ENCODE data around the gene NPFF. TPM values are rescaled to one million over a fixed set of nuclear protein-coding genes. Genes with fewer than 3 reads are reported as not detected.

Gene NPFF
- total and polyA plus RNA-seq, 2 of the 13 experiments (the other 11 are each of a cell fraction or from before 2014, with no cell fraction given) = not detected

GRCh38 chr12:53505086-53505485 lies 2.2 kb downstream of the NPFF start:
- no TSS peak for BruUV-seq (replicated peaks)
- 91% methylated on average over 9 of the region's 10 CpGs for WGBS (ENCODE audit: low lambda C conversion rate)

More at GRCh38 chr12:53505086-53505485, 2.2 kb downstream of the NPFF start:
- no peak overlapping the region for H3K4me3 ChIP-seq (replicated peaks in 1 of 3; ENCODE audit: insufficient read depth in 1 of 3, low read depth in 2 of 3, low read length in 3 of 3)
- no peaks in the 10 kb centered on the region; a peak in 1 of 5 replicates for H3K27me3 ChIP-seq (ENCODE audit: control insufficient read depth in 1 of 2, insufficient read depth in 2 of 2, low read length in 2 of 2)
- in situ Hi-C loops (cut with HindIII; ENCODE audit: extremely low pct_ligation_motif_present, low pct_unique_long_range_greater_than_20kb) (no loop called here), intact Hi-C loops (cut with micrococcal nuclease; ENCODE audit: unreplicated experiment) (loop anchor here (5.0 kb wide), 1 partner anchor 33 kb away; no protein-coding TSS in a partner anchor)
- DNase-seq (ENCODE audit: low spot score) = no peak
- no peak overlapping the region for H3K9ac ChIP-seq (ENCODE audit: insufficient read depth, low read depth, low read length)
- no peak for FAIRE-seq
- no peak overlapping the region for H3K27ac ChIP-seq (ENCODE audit: extremely low read length, insufficient read depth, low read length)
- H3K4me2 ChIP-seq (ENCODE audit: low read depth, low read length) = no peak overlapping the region
- ChIA-PET CTCF (ENCODE audit: low intra/inter-chr PET ratio, low total read pairs) (no interaction called here), POLR2A (no interaction called here)
- no peaks in the 10 kb centered on the region for H4K20me1 ChIP-seq (ENCODE audit: insufficient read depth, low read length)
- no peaks in the 10 kb centered on the region for H3K9me3 ChIP-seq (ENCODE audit: low read length)
- peaks cover 16% of the 10 kb centered on the region for H3K79me2 ChIP-seq (ENCODE audit: insufficient read depth, low read length)
- ATAC-seq = no peak
- TF ChIP-seq, protein P1, sequence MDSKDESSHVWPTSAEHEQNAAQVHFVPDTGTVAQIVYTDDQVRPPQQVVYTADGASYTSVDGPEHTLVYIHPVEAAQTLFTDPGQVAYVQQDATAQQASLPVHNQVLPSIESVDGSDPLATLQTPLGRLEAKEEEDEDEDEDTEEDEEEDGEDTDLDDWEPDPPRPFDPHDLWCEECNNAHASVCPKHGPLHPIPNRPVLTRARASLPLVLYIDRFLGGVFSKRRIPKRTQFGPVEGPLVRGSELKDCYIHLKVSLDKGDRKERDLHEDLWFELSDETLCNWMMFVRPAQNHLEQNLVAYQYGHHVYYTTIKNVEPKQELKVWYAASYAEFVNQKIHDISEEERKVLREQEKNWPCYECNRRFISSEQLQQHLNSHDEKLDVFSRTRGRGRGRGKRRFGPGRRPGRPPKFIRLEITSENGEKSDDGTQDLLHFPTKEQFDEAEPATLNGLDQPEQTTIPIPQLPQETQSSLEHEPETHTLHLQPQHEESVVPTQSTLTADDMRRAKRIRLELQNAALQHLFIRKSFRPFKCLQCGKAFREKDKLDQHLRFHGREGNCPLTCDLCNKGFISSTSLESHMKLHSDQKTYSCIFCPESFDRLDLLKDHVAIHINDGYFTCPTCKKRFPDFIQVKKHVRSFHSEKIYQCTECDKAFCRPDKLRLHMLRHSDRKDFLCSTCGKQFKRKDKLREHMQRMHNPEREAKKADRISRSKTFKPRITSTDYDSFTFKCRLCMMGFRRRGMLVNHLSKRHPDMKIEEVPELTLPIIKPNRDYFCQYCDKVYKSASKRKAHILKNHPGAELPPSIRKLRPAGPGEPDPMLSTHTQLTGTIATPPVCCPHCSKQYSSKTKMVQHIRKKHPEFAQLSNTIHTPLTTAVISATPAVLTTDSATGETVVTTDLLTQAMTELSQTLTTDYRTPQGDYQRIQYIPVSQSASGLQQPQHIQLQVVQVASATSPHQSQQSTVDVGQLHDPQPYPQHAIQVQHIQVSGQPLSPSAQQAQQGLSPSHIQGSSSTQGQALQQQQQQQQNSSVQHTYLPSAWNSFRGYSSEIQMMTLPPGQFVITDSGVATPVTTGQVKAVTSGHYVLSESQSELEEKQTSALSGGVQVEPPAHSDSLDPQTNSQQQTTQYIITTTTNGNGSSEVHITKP (CRISPR knock-in tag; IDR thresholded peaks at IDR 0.05; ENCODE audit: low read depth) = no peak
- TF ChIP-seq AGO2 (optimal IDR thresholded peaks at IDR 0.05; ENCODE audit: low read depth, low read length) = peak; percentile 16
- no peak overlapping the region for H2AFZ ChIP-seq (ENCODE audit: low read length)
- peaks cover 10 to 23% of the 10 kb centered on the region in 2 experiments; a peak in 4 of 5 replicates for H3K36me3 ChIP-seq (replicated peaks in 1 of 2; ENCODE audit: control insufficient read depth in 1 of 2, insufficient read depth in 2 of 2, low read length in 2 of 2)
- peaks cover 18% of the 10 kb centered on the region for H3K4me1 ChIP-seq (ENCODE audit: insufficient read depth, low read length)
